ENCODE data around the gene TMEM164.

The TMEM164 gene

GRCh38 chrX:110037178-110037577 is 34.3 kb downstream of the TMEM164 start:
- DNase-seq (ENCODE audit: low read depth): no peak

- no peak for DNase-seq (ENCODE audit: low read depth)
These were observed 36.0 kb downstream of the TMEM164 start for GRCh38 chrX:110038900-110039299.

DNA sequence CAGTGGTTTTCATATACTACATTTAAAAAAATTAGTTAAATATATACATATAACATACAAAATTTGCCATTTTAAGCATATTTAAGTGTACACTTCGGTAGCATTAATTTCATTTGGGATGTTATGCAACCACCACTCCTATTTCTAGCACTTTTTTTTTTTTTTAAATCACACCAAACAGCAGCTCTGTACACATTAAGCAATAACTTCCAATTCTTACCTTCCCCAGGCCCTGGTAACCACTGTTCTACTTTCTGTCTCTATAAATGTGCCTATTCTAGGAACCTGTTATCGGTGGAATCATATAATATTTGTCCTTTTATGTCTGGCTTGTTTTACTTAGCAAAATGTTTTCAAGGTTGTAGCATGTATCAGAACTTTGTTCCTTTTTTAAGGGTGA is 39.1 kb downstream of the TMEM164 start:
- no peak for DNase-seq (ENCODE audit: low read depth)

DNA sequence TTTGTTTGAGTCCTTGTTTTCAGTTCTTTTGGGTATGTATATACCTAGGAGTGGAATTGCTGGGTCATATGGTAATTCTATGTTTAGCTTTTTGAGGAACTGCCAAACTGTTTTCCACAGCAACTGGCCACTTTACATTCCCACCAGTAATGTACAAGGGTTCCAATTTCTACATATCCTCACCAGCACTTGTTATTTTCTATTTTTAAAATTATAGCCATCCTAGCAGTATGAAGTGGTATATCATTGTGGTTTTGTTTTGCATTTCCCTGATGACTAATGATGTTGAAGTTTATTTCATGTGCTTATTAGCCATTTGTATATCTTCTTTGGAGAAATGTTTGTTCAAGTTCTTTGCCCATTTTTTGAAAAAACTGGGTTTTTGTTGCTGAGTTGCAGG is 39.6 kb downstream of the TMEM164 start:
- no peak for DNase-seq (ENCODE audit: low read depth)

- DNase-seq (ENCODE audit: low read depth): no peak
These were observed 40.6 kb downstream of the TMEM164 start for GRCh38 chrX:110043506-110043905.

DNA sequence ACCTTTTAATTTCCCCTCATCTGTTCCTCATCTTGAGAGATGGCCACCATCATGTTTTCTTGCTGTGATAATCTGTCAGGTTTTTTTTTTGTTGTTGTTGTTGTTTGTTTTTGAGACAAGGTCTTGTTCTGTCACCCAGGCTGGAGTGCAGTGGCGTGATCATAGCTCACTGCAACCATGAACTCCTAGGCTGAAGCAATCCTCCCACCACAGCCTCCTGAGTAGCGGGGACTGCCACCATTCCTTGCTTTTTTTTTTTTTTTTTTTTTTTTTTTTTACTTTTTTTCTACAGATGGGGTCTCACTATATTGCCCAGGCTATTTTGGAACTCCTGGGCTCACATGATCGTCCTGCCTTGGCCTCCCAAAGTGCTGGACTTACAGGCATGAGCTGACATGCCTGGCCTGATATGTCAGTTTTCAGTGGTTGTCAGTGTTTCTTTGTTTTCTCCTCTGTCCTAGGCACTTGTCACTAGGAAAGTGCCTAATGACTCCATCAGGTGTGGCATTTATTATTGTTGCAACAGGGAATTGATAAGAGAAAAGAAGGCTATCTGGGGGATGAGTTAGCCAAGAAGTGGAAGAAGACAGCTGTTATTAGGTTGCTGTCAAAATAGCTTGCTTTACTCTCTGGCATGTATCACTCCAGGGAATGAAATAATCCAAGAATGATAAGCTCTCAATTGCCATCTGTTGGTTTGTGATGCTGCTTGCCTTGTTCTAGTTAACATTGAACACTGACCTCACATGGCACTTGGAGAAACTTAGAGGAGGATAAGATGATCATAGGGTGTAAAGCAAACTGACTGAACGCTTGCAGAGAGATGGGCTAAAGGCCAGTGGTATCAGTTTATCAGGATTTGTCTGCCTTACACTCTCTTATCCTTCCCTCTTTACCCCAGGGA is 41.7 kb downstream of the TMEM164 start:
- DNase-seq (ENCODE audit: low read depth): no peak

DNA sequence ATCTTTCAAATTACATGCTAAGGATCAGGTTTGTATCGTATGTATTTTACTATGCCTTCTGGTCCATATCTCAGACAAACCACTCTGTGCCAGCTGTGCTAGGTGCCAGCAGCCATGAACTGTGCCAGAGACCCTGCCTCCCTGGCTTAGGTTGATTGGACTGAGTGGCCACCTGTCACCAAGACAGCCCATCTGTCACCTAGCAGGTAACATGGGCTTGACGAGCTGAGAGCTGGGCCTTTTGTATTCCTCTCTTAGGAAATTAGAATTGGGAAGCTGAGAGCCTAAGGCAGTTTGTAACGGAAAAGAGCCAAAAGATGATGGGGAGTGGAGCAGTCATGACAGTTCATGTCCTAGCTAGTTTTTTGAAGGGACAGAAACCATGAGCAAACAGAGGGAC is 42.5 kb downstream of the TMEM164 start:
- DNase-seq (ENCODE audit: low read depth): no peak

- no peak for DNase-seq (ENCODE audit: low read depth)
These were observed 43.1 kb downstream of the TMEM164 start for GRCh38 chrX:110046001-110046400.

DNA sequence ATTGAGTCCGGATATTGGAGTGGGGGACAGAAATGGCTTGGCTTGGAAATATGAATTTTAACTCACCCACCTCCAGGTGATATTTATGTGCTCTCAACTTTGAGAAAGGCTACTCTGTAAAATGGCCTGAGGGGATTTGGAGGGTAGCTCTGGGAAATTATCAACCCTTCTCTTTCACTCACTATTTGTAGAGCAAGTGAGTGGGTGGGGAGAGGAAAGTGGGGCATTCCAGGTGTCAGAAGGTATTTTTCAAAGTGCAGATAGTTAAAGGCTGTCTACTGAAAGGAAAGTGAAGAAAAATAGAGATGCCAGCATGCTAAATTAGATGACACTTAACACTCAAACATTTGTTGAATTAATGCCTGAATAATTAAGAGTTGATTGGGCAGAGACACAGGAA is 44.1 kb downstream of the TMEM164 start:
- no peak for DNase-seq (ENCODE audit: low read depth)

DNA sequence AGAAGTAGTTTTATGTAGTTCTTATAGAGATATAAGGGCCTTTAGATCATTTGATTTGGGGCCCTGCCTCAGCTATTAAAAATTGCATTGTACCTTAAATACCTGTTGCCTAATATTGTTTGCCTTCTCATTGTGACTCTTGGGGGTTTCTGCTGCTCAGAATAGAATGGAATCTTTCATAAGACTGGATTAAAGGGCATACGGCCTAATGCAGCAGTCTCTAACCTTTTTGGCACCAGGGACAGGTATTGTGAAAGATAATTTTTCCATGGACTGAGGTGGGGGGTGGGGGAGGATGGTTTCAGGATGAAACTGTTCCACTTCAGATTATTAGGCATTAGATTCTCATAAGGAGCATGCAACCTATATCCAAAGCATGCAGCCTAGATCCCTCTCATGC is 46.2 kb downstream of the TMEM164 start:
- no peak for DNase-seq (ENCODE audit: low read depth)

GRCh38 chrX:110050386-110050785 is 47.5 kb downstream of the TMEM164 start:
- no peak for DNase-seq (ENCODE audit: low read depth)

- no peak for DNase-seq (ENCODE audit: low read depth)
These were observed 48.0 kb downstream of the TMEM164 start for GRCh38 chrX:110050901-110051300.

- no peak for DNase-seq (ENCODE audit: low read depth)
These were observed 48.6 kb downstream of the TMEM164 start for GRCh38 chrX:110051559-110051958.

DNA sequence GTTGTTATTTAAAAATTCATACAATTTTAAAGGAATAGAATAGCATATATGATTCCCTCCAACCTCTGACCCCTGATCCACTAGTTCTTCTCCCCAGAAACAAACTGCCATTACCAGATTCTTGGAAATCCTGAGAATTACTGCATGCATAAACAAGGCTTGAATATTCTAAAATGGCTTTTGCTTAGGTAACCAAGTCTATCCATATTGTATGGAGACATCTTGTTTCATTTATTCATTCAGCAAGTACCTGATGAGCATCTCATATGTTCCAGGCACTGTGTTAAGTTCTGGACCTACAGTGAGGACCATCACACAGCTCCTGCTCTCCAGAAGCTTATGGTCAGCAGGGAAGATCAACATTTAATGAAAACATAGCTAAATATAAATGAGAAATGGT is 49.4 kb downstream of the TMEM164 start:
- DNase-seq (ENCODE audit: low read depth): no peak

DNA sequence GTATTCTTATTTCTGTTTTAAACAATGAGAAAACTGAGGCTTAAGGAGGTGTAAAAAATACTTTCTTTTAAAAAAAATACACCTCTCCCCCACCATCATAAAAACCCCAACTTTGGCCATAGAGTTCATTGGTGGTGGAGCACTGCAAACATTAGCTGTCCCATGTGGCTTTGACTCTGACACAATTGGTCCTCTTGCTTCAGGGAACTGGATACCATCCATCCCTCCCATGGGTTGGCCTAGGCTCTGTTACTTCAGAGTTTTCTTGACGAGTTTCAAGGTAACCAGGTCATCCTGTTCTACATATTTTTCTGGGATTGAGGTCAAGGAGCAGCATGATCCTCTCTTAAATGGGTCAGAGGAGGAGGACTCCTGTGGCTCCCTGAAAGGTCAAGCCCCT is 50.5 kb downstream of the TMEM164 start:
- DNase-seq (ENCODE audit: low read depth): no peak

DNA sequence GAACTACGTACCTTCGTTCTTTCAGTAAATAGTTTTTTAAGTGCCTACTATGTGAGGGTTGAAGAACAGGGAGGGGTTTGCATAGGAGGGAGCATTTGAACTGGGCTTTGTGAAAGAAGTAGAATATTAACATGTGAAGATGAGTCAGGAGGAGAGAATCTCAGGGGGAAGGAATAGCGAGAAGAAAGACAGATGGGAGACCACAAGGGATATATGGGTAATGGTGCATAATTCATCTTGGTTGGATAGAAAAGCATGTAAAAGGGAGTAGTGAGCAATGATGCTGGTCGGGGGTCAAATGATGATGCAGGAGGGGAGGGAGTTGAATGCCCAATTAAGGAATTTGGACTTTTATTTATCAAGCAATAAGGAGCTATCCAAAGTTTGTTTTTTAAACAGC is 52.7 kb downstream of the TMEM164 start:
- DNase-seq (ENCODE audit: low read depth): no peak

GRCh38 chrX:110056419-110056818 is 53.5 kb downstream of the TMEM164 start:
- no peak for DNase-seq (ENCODE audit: low read depth)

DNA sequence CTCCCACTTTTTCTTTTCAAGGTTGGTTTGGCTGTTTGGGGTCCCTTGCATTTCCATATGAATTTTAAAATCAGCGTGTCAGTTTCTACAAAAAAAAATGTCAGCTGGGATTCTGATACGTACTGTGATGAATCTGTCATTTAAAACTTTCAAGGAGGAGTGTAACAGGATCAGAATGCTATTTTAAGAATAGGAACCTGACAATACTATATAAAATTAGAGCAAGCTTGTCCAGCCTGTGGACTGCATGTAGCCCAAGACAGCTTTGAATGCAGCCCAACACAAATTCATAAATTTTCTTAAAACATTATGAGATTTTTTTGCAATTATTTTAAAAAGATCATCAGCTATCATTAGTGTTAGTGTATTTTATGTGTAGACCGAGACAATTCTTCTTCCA is 56.5 kb downstream of the TMEM164 start:
- DNase-seq (ENCODE audit: low read depth): no peak

DNA sequence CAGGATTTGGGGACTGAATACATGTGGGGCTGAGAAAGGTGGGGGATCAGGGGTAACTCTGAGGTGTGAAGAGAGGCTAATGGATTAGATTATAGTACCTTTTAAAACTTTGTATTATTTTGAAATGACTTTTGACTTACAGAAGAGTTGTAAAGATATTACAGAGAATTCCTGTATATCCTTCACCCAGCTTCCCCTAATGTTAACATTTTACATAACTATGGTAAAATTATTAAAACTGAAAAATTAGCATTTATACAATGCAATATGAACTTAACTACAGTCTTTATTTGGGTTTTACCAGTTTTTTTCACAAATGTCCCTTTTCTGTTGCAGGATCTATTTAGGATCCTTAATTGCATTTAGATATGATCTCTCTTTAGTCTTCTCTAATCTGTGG is 57.4 kb downstream of the TMEM164 start:
- no peak for DNase-seq (ENCODE audit: low read depth)

DNA sequence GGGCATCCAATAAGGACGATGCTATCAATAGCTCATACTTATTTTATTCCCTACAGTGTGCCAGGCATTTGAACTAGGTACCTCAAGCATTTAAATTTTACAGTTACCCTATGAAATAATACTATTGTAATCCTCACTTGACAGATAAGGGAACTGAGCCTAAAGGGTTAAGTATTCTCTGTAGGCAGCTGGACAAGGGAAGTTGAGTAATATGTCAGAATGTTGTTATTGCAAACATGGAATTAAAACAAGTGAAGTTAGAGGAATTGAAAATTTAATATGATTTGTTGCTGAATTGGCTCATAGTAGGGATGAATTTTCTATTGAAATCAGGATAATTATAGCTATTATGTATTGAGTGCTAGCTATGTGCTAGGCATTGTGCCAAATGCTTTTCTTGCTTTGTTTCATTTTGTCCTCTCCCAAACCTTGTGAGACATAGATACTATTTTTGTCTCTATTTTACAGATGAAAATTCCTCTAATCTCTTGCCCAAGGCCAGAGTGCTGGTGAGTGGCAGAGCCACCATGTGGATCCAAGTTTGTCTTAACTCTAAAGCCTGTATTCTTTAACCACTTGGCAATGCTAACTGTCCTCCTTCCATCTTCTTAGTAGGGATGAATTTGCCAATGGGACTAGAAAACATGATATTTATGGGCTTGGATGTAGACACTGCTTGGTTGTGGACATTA is 58.1 kb downstream of the TMEM164 start:
- DNase-seq (ENCODE audit: low read depth): no peak

DNA sequence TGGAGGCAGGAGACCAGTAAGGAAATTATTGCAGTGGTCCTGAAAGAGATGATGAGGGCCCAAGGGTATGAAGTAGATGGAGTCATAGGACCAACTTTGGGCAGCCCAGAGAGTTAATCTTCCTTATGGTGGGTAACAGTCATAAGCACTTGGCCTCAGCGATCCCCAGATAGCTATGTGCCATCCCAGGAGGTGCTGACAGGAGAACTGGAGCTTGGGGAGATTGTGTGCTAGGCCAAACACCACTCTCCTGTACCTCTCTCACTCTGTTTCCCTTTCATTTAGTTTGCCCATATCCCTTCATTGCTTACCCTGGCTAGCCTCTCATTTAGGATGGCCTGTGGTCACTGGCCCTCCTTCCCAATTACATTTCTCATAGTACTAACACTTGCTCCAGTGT is 60.0 kb downstream of the TMEM164 start:
- DNase-seq (ENCODE audit: low read depth): no peak

DNA sequence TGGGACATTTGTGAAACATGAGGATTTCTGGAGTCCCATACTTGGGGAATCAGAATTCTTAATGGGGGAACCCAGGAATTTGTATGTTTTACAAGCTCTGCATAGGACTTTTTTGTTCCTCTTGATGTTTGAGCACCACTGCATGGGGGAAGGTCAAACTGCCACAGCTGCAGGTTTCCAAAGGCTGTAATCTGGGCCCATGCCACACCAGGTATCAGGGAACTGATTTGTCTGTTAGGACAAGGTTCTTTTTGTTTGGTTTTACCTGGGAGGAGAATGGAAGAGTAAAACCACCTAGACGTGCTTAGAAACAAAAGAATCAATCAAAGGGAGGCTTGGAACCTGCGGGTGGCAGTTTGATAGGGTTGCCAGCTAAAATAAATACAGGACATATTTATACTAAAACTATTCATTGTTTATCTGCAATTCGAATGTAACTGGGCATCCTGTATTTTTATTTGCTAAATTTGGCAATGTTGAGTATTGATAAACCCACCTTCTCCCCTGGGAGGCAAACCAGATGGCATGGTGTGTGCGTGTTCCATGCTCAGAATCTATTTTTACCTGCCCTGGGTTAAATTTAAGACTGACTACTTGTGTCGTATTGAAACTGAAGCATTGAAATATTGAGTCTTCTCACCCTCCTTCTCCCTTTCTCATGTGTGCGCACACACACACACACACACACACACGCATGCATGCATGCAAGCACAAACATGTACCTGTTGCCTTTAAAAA is 63.7 kb downstream of the TMEM164 start:
- no peak for DNase-seq (ENCODE audit: low read depth)

DNA sequence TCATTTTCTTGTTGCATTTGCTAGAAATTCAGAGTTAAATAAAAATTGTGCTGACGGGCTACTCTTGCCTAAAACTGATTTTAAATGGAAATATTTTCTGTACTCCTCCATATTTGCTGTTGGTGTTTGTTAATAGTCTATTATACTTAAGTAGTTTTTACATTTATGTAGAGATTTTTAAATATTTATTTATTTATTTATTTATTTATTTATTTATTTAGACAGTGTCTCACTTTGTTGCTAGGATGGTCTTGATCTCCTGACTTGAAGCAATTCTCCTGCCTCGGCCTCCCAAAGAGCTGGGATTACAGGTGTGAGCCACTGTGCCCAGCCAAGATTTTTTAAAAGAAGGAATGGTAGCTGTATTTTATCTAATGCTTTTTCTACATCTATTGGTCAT is 68.1 kb downstream of the TMEM164 start:
- no peak for DNase-seq (ENCODE audit: low read depth)

All from activated T-cell treated with anti-CD3 and anti-CD28 coated beads for 1 hour (primary cell).